GM21526 (cell line): Measurements from ENCODE around the gene TTLL13.
A peak's percentile ranks its signal among the peaks of the same experiment; 100 is the strongest.
"Not testable (repeated sequence)": the region's sequence is repeated elsewhere in the genome, so short reads cannot be mapped to it uniquely, and the experiment has no call there.

Experiments
- ATAC-seq: cut with Tn5 transposase; IDR thresholded peaks from one replicate; pipeline ENCODE4 v1.9.1; 2021; ENCODE audit warnings: moderate library complexity; ENCODE audit not compliant: unreplicated experiment, low FRiP score

Gene TTLL13

GRCh38 chr15:90280743-90281142, 31.4 kb downstream of the TTLL13 start:
- not testable (repeated sequence) for ATAC-seq

GRCh38 chr15:90281637-90282036, 32.3 kb downstream of the TTLL13 start:
- ATAC-seq, result not testable (repeated sequence)

- no peak for ATAC-seq
These were observed 37.3 kb downstream of the TTLL13 start for GRCh38 chr15:90286678-90287077.

- no peak for ATAC-seq
These were observed 37.7 kb downstream of the TTLL13 start for GRCh38 chr15:90287101-90287500.

GRCh38 chr15:90287946-90288345, 38.6 kb downstream of the TTLL13 start:
- no peak for ATAC-seq

GRCh38 chr15:90291679-90292356, 42.5 kb downstream of the TTLL13 start:
- no peak for ATAC-seq

GRCh38 chr15:90293040-90293810, 43.9 kb downstream of the TTLL13 start:
- not testable (repeated sequence) for ATAC-seq

- ATAC-seq, result no peak
These were observed 44.8 kb downstream of the TTLL13 start for GRCh38 chr15:90294159-90294558.

GRCh38 chr15:90294601-90295269, 45.4 kb downstream of the TTLL13 start:
- no peak for ATAC-seq

- no peak for ATAC-seq
These were observed 45.9 kb downstream of the TTLL13 start for GRCh38 chr15:90295270-90295648.

- not testable (repeated sequence) for ATAC-seq
These were observed 47.0 kb downstream of the TTLL13 start for GRCh38 chr15:90296316-90296884.

GRCh38 chr15:90297021-90297420, 47.7 kb downstream of the TTLL13 start:
- ATAC-seq, result no peak

- ATAC-seq, result no peak
These were observed 51.2 kb downstream of the TTLL13 start for GRCh38 chr15:90300541-90300940.

GRCh38 chr15:90300988-90301706, 51.8 kb downstream of the TTLL13 start:
- ATAC-seq, result no peak

GRCh38 chr15:90301707-90302300, 52.4 kb downstream of the TTLL13 start:
- ATAC-seq, result no peak

GRCh38 chr15:90305355-90305754, 56.0 kb downstream of the TTLL13 start:
- ATAC-seq, result not testable (repeated sequence)

- no peak for ATAC-seq
These were observed 56.6 kb downstream of the TTLL13 start for GRCh38 chr15:90305932-90306331.

- peak; percentile 68 for ATAC-seq
These were observed 57.2 kb downstream of the TTLL13 start for GRCh38 chr15:90306560-90306959.

GRCh38 chr15:90307661-90308060, 58.3 kb downstream of the TTLL13 start:
- ATAC-seq, result no peak

- no peak for ATAC-seq
These were observed 59.7 kb downstream of the TTLL13 start for GRCh38 chr15:90309020-90309419.
